ENCODE measurements around the gene MARCHF4.
A peak's percentile ranks its signal among the peaks of the same experiment; 100 is the strongest.
"Not testable (repeated sequence)": the region's sequence is repeated elsewhere in the genome, so short reads cannot be mapped to it uniquely, and the experiment has no call there.

The MARCHF4 gene

GRCh38 chr2:216391401-216391800, 19.1 kb upstream of the MARCHF4 start:
- peak; percentile 38 for DNase-seq (ENCODE audit: low read depth)

GRCh38 chr2:216389570-216389969, 17.3 kb upstream of the MARCHF4 start:
- DNase-seq (ENCODE audit: low read depth), result peak; percentile 69

GRCh38 chr2:216388046-216388884, 16.0 kb upstream of the MARCHF4 start:
- no peak for DNase-seq (ENCODE audit: low read depth)

- DNase-seq (ENCODE audit: low read depth), result no peak
These were observed 15.0 kb upstream of the MARCHF4 start for GRCh38 chr2:216387262-216387661.

GRCh38 chr2:216385478-216385877, 13.2 kb upstream of the MARCHF4 start:
- peak; percentile 21 for DNase-seq (ENCODE audit: low read depth)

GRCh38 chr2:216384409-216384808, 12.1 kb upstream of the MARCHF4 start:
- not testable (repeated sequence) for DNase-seq (ENCODE audit: low read depth)

GRCh38 chr2:216379977-216380376, 7.7 kb upstream of the MARCHF4 start:
- no peak for DNase-seq (ENCODE audit: low read depth)

- no peak for DNase-seq (ENCODE audit: low read depth)
These were observed 3.0 kb upstream of the MARCHF4 start for GRCh38 chr2:216375286-216375685.

GRCh38 chr2:216373896-216374295, 1.6 kb upstream of the MARCHF4 start:
- no peak for DNase-seq (ENCODE audit: low read depth)

GRCh38 chr2:216372761-216373291, 543 bp upstream of the MARCHF4 start:
- peak; percentile 74 for DNase-seq (ENCODE audit: low read depth)

GRCh38 chr2:216370961-216371712, 1.1 kb downstream of the MARCHF4 start:
- DNase-seq (ENCODE audit: low read depth), result no peak

- DNase-seq (ENCODE audit: low read depth), result no peak
These were observed 2.5 kb downstream of the MARCHF4 start for GRCh38 chr2:216369821-216370220.

GRCh38 chr2:216366777-216367471, 5.4 kb downstream of the MARCHF4 start:
- peak; percentile 26 for DNase-seq (ENCODE audit: low read depth)

GRCh38 chr2:216365518-216365917, 6.8 kb downstream of the MARCHF4 start:
- no peak for DNase-seq (ENCODE audit: low read depth)

GRCh38 chr2:216363221-216363620, 9.1 kb downstream of the MARCHF4 start:
- DNase-seq (ENCODE audit: low read depth), result no peak

- peak; percentile 82 for DNase-seq (ENCODE audit: low read depth)
These were observed 9.6 kb downstream of the MARCHF4 start for GRCh38 chr2:216362730-216363129.

- no peak for DNase-seq (ENCODE audit: low read depth)
These were observed 16.6 kb downstream of the MARCHF4 start for GRCh38 chr2:216355711-216356110.

GRCh38 chr2:216354306-216354705, 18.0 kb downstream of the MARCHF4 start:
- peak; percentile 30 for DNase-seq (ENCODE audit: low read depth)

- no peak for DNase-seq (ENCODE audit: low read depth)
These were observed 19.5 kb downstream of the MARCHF4 start for GRCh38 chr2:216352653-216353270.

GRCh38 chr2:216351172-216351925, 20.9 kb downstream of the MARCHF4 start:
- peak; percentile 36 for DNase-seq (ENCODE audit: low read depth)

GRCh38 chr2:216350214-216350791, 22.0 kb downstream of the MARCHF4 start:
- DNase-seq (ENCODE audit: low read depth), result peak; percentile 51

Data from amniotic epithelial cell (primary cell).